ENCODE measurements around the gene BLTP3B.
"Not testable (repeated sequence)": the region's sequence is repeated elsewhere in the genome, so short reads cannot be mapped to it uniquely, and the experiment has no call there.

GRCh38 chr12:100176493-100176892 lies 33.8 kb upstream of the BLTP3B start:
- not testable (repeated sequence) for TF ChIP-seq CTCF, POLR2A (IDR thresholded peaks at IDR 0.05)
